K562 (cell line): ENCODE measurements around the gene PIM3. TPM values are rescaled to one million over a fixed set of nuclear protein-coding genes. Genes with fewer than 3 reads are reported as not detected.
A peak's percentile ranks its signal among the peaks of the same experiment; 100 is the strongest.
"Not testable (repeated sequence)": the region's sequence is repeated elsewhere in the genome, so short reads cannot be mapped to it uniquely, and the experiment has no call there.

ENCODE experiments used
- ATAC-seq: fragments of 200-7000 bp; cut with Tn5 transposase; 3 replicates; pipeline ENCODE4 v1.9.1; 2020; ENCODE audit warnings: moderate library complexity
- BruUV-seq: library from RNA; stranded (reverse); fragments of 400-500 nt; replicated peaks from 2 replicates; lab custom pipeline; 2021; lab: Mats Ljungman, UMichigan
- CTCF ChIA-PET: fragments of 300-600 bp; formaldehyde crosslinking; extraction: SDS; loops from one replicate; lab custom pipeline; 2021; ENCODE audit warnings: low intra/inter-chr PET ratio; lab: Yijun Ruan, JAX
- POLR2A ChIA-PET: fragments of 300-600, 350-650 bp; sonication (Branson Sonifier 250); formaldehyde crosslinking; extraction: SDS; loops from one replicate; lab custom pipeline; 2021; ENCODE audit warnings: antibody characterized with exemption, inconsistent platforms; lab: Yijun Ruan, JAX
- DNase-seq, 4 experiments: peaks; one replicate each; pipeline versions ENCODE4 v3.0.0 to v3.0.0-alpha.2; 2011 to 2018; ENCODE audit warnings: low spot score in 3 of 4, mixed read lengths in 3 of 4; ENCODE audit errors: extremely low read depth in 1 of 4
- FAIRE-seq: peaks from 2 replicates; lab custom pipeline; 2011; peaks lifted over from hg19 to GRCh38; lab: Jason Lieb, UNC
- H2AFZ ChIP-seq: 2 replicates; pipeline ENCODE4 v1.6.0; 2011; ENCODE audit warnings: low read depth, low read length, control low read depth, inconsistent platforms
- H3K27ac ChIP-seq: fragments of 200-600 bp; 3 replicates; pipeline ENCODE4 v1.8.0; 2011; ENCODE audit warnings: low read depth, mild to moderate bottlenecking, control low read depth, inconsistent platforms, low read length, moderate library complexity, mixed read lengths; ENCODE audit errors: extremely low read depth
- H3K27me3 ChIP-seq, 2 experiments: fragments of 300-600 bp in 1 of 2; 2 replicates in 1 of 2; 3 replicates in 1 of 2; pipeline versions ENCODE4 v1.6.0 to v1.8.0; 2011; ENCODE audit warnings: inconsistent platforms in 2 of 2, low read length in 2 of 2, mild to moderate bottlenecking in 1 of 2, mixed read lengths in 1 of 2, moderate library complexity in 1 of 2; ENCODE audit not compliant: control insufficient read depth in 2 of 2, insufficient read depth in 2 of 2
- H3K36me3 ChIP-seq: fragments of 300-600 bp; 3 replicates; pipeline ENCODE4 v1.8.0; 2011; ENCODE audit warnings: mild to moderate bottlenecking, low read length, inconsistent platforms; ENCODE audit not compliant: control insufficient read depth, insufficient read depth
- H3K4me1 ChIP-seq, 2 experiments: fragments of 200-600 bp in 1 of 2; replicated peaks in 1 of 2; 2 replicates in 1 of 2; 3 replicates in 1 of 2; pipeline versions ENCODE4 v1.5.1 to v1.8.0; 2011; ENCODE audit warnings: inconsistent platforms in 2 of 2, low read length in 2 of 2, mild to moderate bottlenecking in 1 of 2, mixed read lengths in 1 of 2, moderate library complexity in 1 of 2; ENCODE audit not compliant: control insufficient read depth in 2 of 2, insufficient read depth in 2 of 2
- H3K4me2 ChIP-seq: 2 replicates; pipeline ENCODE4 v1.6.1; 2011; ENCODE audit warnings: low read length, control low read depth, inconsistent platforms, mixed read lengths; ENCODE audit not compliant: insufficient read depth
- H3K4me3 ChIP-seq: fragments of 200-600 bp; sonication (generic), shearing (Covaris generic); 2 replicates; pipeline ENCODE4 v1.5.1; 2016; ENCODE audit warnings: control low read depth, inconsistent platforms
- H3K79me2 ChIP-seq: fragments of 200-600 bp; 3 replicates; pipeline ENCODE4 v1.8.0; 2011; ENCODE audit warnings: low read length, inconsistent platforms; ENCODE audit not compliant: control insufficient read depth, insufficient read depth
- H3K9ac ChIP-seq, 2 experiments: 2 replicates each; pipeline versions ENCODE4 v1.6.0 to v1.6.1; 2011; ENCODE audit warnings: low read depth in 2 of 2, low read length in 2 of 2, control low read depth in 1 of 2, inconsistent platforms in 1 of 2, mild to moderate bottlenecking in 1 of 2, mixed read lengths in 1 of 2; ENCODE audit not compliant: insufficient read depth in 1 of 2
- H3K9me1 ChIP-seq: one replicate; pipeline ENCODE4 v1.6.0; 2011; ENCODE audit warnings: inconsistent platforms, mild to moderate bottlenecking, low read length, moderate library complexity; ENCODE audit not compliant: control insufficient read depth, insufficient read depth
- H3K9me3 ChIP-seq: replicated peaks from 2 replicates; pipeline ENCODE4 v1.5.1; 2011; ENCODE audit warnings: low read depth, low read length, inconsistent platforms; ENCODE audit not compliant: control insufficient read depth, insufficient read depth
- H4K20me1 ChIP-seq: replicated peaks from 2 replicates; pipeline ENCODE4 v1.6.1; 2011; ENCODE audit warnings: low read length, inconsistent platforms, mixed read lengths; ENCODE audit not compliant: control insufficient read depth, insufficient read depth
- SIX5 ChIP-seq, 2 experiments: IDR thresholded peaks; 2 replicates each; pipeline ENCODE4 v1.6.1; 2011; ENCODE audit warnings: low read length in 2 of 2, borderline replicate concordance in 1 of 2, low read depth in 1 of 2, mild to moderate bottlenecking in 1 of 2, moderate library complexity in 1 of 2; ENCODE audit not compliant: insufficient read depth in 1 of 2
- TEAD1 ChIP-seq, 2 experiments: fragments of 450-650 bp in 1 of 2; sonication (generic) in 1 of 2; formaldehyde crosslinking; IDR thresholded peaks; 2 replicates each; pipeline versions ENCODE4 v1.4.0 to v1.8.0; 2020 to 2022; ENCODE audit warnings: mild to moderate bottlenecking in 2 of 2, missing genetic modification reagents in 1 of 2
- TRIM28 ChIP-seq: fragments of 450-650 bp; IDR thresholded peaks from 2 replicates; pipeline ENCODE4 v1.6.1; 2017
- WGBS: fragments of 100-300 bp; shearing (Covaris generic); methylation state at CpG from one replicate; pipeline ENCODE4 v1.1.6; 2016; ENCODE audit warnings: low coverage, mixed read lengths; ENCODE audit not compliant: insufficient coverage; ENCODE audit errors: missing lambda C conversion rate; 5-methylcytosine and 5-hydroxymethylcytosine counted together
- in situ Hi-C: fragments of 300-500 bp; cut with MboI; formaldehyde crosslinking; loops from 4 replicates; pipeline ENCODE4 v1.15.0; 2018; ENCODE audit warnings: inconsistent platforms, mixed read lengths
- intact Hi-C: fragments of 100-400 bp; cut with micrococcal nuclease; formaldehyde crosslinking; loops from 2 replicates; pipeline ENCODE4 v1.14.2; 2022
- polyA plus RNA-seq, 8 experiments: library from polyadenylated mRNA; depleted of rRNA in 4 of 8; stranded (reverse) in 5 of 8; unstranded in 3 of 8; fragments of >200 nt; fragmentation: Nextera tagmentation in 2 of 8; fragmentation: Illumina TruSeq in 1 of 8; extraction: Ambion mirVana in 2 of 8; extraction: Trizol in 1 of 8; gene quantifications; 2 replicates each; pipeline versions ENCODE4 v1.2.1 to v1.2.3, GENCODE V29; 2011 to 2014; ENCODE audit warnings: inconsistent platforms in 1 of 8, missing spikeins in 1 of 8
- total RNA-seq, 7 experiments: library from RNA; depleted of rRNA in 6 of 7; stranded (reverse); fragments of >200 nt in 6 of 7; fragmentation: Illumina TruSeq in 2 of 7; extraction: Trizol in 2 of 7; gene quantifications; 2 replicates each; pipeline versions ENCODE4 v1.2.1 to v1.2.3, GENCODE V29; 2011 to 2021; ENCODE audit warnings: low replicate concordance in 1 of 7

Gene PIM3
- total and polyA plus RNA-seq, 9 of the 15 experiments (the other 6 are each of a cell fraction or from before 2014, with no cell fraction given): 0.24 to 40.5 (median 5.3) TPM

GRCh38 chr22:49989826-49990225 lies 29.3 kb downstream of the PIM3 start:
- intact Hi-C loops: not testable (repeated sequence)

DNA sequence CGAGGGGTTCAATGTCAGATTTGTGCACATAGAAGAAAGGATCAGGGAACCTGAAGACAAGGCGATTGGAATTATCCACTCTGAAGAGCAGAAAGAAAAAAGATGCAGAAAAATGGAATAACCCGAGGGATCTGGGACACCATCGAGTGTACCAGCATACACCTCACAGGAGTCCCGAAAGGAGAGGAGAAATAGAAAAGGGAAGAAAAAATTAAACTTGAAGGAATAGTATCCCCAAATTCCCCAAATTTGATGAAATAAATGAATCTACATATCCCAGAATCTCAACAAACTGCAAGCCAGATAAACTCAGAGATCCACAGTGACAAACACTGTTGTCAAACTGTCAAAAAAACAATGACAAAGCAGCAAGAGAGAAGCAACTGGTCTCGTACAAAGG lies 30.6 kb downstream of the PIM3 start:
- Histone ChIP-seq H3K27ac (no peak overlapping the region), H3K9ac (no peak overlapping the region), H3K4me2 (no peak overlapping the region), H3K9me1 (no peaks in the 10 kb centered on the region), H3K79me2 (no peaks in the 10 kb centered on the region), H2AFZ (no peak overlapping the region), H3K9me3 (peaks cover 3% of the 10 kb centered on the region; the same call in 1 of the 2 replicates), H3K36me3 (no peaks in the 10 kb centered on the region), H3K4me3 (no peak overlapping the region), H4K20me1 (no peaks in the 10 kb centered on the region), H3K27me3 (no peaks in the 10 kb centered on the region), H3K4me1 (peaks cover 0 to 30% of the 10 kb centered on the region in 2 experiments; a peak in 3 of 5 replicates)
- no peak for FAIRE-seq
- in situ Hi-C loops (loop anchor here (5.0 kb wide), 1 partner anchor 59 kb away; no protein-coding TSS in a partner anchor), intact Hi-C loops (no loop called here)
- BruUV-seq: no TSS peak
- TF ChIP-seq TRIM28: peak; percentile 52; the same call in 1 of the 2 replicates
- TF ChIP-seq SIX5 (IDR thresholded peaks at IDR 0.05; ENCODE audit: borderline replicate concordance in 1 of 2, insufficient read depth in 1 of 2, low read depth in 1 of 2, low read length in 2 of 2): no peak
- TF ChIP-seq TEAD1 (CRISPR knock-in tag; IDR thresholded peaks at IDR 0.05): no peak
- POLR2A ChIA-PET: no interaction called here
- 14% methylated on average over 6 of the region's 6 CpGs for WGBS
- CTCF ChIA-PET: interaction anchor here (0.7 kb wide), 1 partner anchor 12 kb away, joined by 3 read pairs; no protein-coding TSS in a partner anchor
- DNase-seq: no peak
- no peak for ATAC-seq

More at GRCh38 chr22:49989826-49990225, 29.3 kb downstream of the PIM3 start:
- H3K27ac ChIP-seq, ATAC-seq, CTCF ChIA-PET, FAIRE-seq, H2AFZ ChIP-seq, H3K9me1 ChIP-seq, BruUV-seq, H3K27me3 ChIP-seq, H3K9ac ChIP-seq, H4K20me1 ChIP-seq, H3K4me3 ChIP-seq, H3K4me2 ChIP-seq, DNase-seq, H3K79me2 ChIP-seq, POLR2A ChIA-PET, H3K9me3 ChIP-seq, H3K36me3 ChIP-seq: not testable (repeated sequence)
- in situ Hi-C loops: loop anchor here (5.0 kb wide), 1 partner anchor 58 kb away; no protein-coding TSS in a partner anchor
- WGBS: no CpG with 5 or more reads among the region's 24 CpGs
- peaks cover 0 to 17% of the 10 kb centered on the region in 2 experiments; a peak in 3 of 5 replicates for H3K4me1 ChIP-seq
